ENCODE data around the gene ATXN7L1. TPM values are rescaled to one million over a fixed set of nuclear protein-coding genes. Genes with fewer than 3 reads are reported as not detected.

The ATXN7L1 gene
- total and polyA plus RNA-seq, 7 donors = 1.2 to 6.0 (median 3.0) TPM

GRCh38 chr7:105618016-105618296 is 258.4 kb downstream of the ATXN7L1 start:
- intact Hi-C loops (cut with DNase I) = no loop called here
- 25 to 52% (median 33%) methylated on average over 5 of the region's 5 CpGs for WGBS, 3 donors
- H3K4me3 ChIP-seq = peak overlapping the region; percentile 23
- DNase-seq = no peak
- TF ChIP-seq CTCF (IDR thresholded peaks at IDR 0.05) = no peak
- H3K9me3 ChIP-seq = no peaks in the 10 kb centered on the region
- peak; percentile 45 to 86 (median 77) for ATAC-seq
- H3K36me3 ChIP-seq (ENCODE audit: insufficient read depth in 1 of 2, low read depth in 1 of 2) = peaks cover 0 to 29% of the 10 kb centered on the region in 2 donors
- no peaks in the 10 kb centered on the region for H3K27me3 ChIP-seq (ENCODE audit: insufficient read depth in 3 of 3, low read length in 2 of 3)
- H3K27ac ChIP-seq = peak overlapping the region; percentile 48
- H3K4me1 ChIP-seq = peaks cover 11% of the 10 kb centered on the region

DNA sequence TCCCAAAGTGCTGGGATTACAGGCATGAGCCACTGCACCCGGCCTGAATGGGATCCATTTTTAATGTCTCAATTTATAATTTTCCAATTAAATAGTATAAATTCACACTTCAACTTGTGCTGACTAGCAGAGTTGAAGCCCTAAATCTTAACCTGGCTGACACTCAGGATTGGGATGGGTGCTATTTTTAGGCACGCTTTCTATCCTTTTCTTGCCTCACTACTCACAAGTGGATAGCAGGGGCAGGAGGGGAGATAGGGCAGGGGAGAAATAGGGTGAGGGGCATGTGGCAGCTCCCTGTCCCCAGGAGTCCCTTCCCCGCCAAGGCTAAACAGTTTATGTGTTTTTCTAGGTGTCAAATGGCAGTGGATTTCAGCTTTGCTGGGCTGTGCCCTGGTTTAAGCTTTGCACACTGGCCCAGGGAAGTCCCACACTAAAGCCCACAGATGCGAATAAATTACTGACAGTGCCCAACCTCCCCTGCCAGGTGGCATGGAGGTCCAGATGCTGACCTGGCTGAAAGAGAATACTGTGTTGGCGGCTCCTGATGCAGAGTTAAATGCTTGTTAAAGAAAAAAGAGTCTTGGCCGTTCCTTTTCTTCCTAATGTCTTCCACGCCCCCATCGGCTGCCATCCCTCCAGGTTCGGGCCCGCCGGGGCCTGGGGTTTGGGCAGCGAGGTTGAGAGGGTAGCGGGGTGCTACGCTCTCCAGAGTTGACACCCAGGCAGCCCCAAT is 259.0 kb downstream of the ATXN7L1 start:
- DNase-seq = no peak
- peak; percentile 22 to 72 (median 62) for ATAC-seq
- peaks cover 0 to 24% of the 10 kb centered on the region in 2 donors for H3K36me3 ChIP-seq (ENCODE audit: insufficient read depth in 1 of 2, low read depth in 1 of 2)
- TF ChIP-seq CTCF (IDR thresholded peaks at IDR 0.05) = no peak
- peak overlapping the region; percentile 48 for H3K27ac ChIP-seq
- intact Hi-C loops (cut with DNase I) = no loop called here
- H3K27me3 ChIP-seq (ENCODE audit: insufficient read depth in 3 of 3, low read length in 2 of 3) = no peaks in the 10 kb centered on the region
- H3K9me3 ChIP-seq = no peaks in the 10 kb centered on the region
- H3K4me3 ChIP-seq = peak overlapping the region; percentile 23
- H3K4me1 ChIP-seq = peaks cover 11% of the 10 kb centered on the region
- 52 to 68% (median 54%) methylated on average over 14 of the region's 14 CpGs for WGBS, 3 donors

DNA sequence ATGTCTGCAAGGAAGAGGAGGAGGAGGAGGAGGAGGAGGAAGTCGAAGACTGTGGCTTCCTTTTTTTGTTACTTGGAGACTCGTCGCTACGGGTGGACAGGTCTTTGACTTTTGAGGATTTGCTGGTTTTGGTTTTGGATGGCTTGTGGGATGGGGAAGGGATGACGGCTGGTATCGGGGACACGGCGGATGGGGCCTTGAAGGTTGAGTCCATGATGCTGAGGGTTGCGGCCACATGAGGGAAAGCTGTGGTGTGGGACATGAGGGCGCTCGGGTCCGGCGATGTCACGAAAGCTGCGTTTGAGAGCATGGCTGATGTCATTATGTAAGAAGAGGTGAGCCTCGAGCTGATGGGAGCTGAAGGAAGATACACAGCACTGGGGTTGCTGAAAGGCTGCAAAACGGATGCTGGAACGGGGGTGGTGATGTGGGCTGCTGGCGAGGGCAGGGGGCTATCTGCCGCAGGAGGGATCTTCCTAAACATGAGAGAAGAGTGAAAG is 262.0 kb downstream of the ATXN7L1 start:
- Histone ChIP-seq H3K27me3 (ENCODE audit: insufficient read depth in 3 of 3, low read length in 2 of 3) (no peaks in the 10 kb centered on the region), H3K4me3 (no peak overlapping the region), H3K27ac (no peak overlapping the region), H3K9me3 (no peaks in the 10 kb centered on the region), H3K4me1 (peaks cover 6% of the 10 kb centered on the region), H3K36me3 (ENCODE audit: insufficient read depth in 1 of 2, low read depth in 1 of 2) (peaks cover 0 to 19% of the 10 kb centered on the region in 2 donors)
- no peak for ATAC-seq
- no peak for TF ChIP-seq CTCF (IDR thresholded peaks at IDR 0.05)
- intact Hi-C loops (cut with DNase I) = no loop called here
- DNase-seq = no peak
- WGBS, 3 donors = 94 to 97% (median 95%) methylated on average over 19 to 20 of the region's 20 CpGs

DNA sequence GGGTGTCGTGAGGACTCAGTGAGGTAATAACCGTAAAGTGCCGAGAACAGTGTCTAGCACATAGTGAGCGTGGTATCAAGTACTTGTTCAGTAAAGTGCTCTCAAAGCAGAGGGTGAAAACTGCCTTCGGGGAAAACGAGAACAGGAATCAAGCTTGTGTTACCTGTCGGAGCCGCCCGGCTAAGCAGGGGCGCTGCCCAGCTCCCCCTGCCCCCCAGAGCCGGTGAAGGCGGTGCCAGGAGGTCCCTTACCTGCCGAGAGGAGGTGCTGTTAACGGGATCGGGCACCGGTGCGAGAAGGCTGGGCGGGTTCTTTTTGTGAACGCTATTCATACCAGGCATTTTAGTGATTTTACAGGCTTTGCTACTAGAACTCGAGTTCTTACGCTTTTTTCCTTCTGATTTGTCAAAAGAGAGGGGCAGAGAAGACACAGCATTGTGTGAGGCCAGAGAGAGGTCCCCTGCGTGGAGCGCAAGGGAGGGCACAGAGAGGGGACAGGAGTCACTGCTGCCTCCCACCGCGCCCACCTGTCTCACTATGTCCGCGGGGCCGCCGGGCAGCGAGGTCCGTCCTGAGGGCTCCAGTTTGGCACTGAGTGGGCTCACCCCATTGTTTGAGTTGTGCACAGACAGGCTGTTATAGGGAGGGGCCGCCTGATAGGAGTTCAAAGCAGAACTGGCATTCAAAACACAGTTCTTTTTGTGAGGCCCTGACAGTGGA is 262.6 kb downstream of the ATXN7L1 start:
- intact Hi-C loops (cut with DNase I) = no loop called here
- H3K4me3 ChIP-seq = no peak overlapping the region
- DNase-seq (no peak), ATAC-seq (no peak)
- peaks cover 0 to 19% of the 10 kb centered on the region in 2 donors for H3K36me3 ChIP-seq (ENCODE audit: insufficient read depth in 1 of 2, low read depth in 1 of 2)
- 93 to 97% (median 96%) methylated on average over 32 of the region's 32 CpGs for WGBS, 3 donors
- peaks cover 6% of the 10 kb centered on the region for H3K4me1 ChIP-seq
- TF ChIP-seq CTCF (IDR thresholded peaks at IDR 0.05) = no peak
- H3K27ac ChIP-seq = no peak overlapping the region
- no peaks in the 10 kb centered on the region for H3K9me3 ChIP-seq
- no peaks in the 10 kb centered on the region for H3K27me3 ChIP-seq (ENCODE audit: insufficient read depth in 3 of 3, low read length in 2 of 3)

All from psoas muscle (tissue), 8 donors.